ENCODE data around the gene TBC1D2B. TPM values are rescaled to one million over a fixed set of nuclear protein-coding genes. Genes with fewer than 3 reads are reported as not detected.
A peak's percentile ranks its signal among the peaks of the same experiment; 100 is the strongest.

TBC1D2B gene
- total RNA-seq, 1 donor from 2014 or later, result 11.9 TPM

- no peak for DNase-seq
- intact Hi-C loops (cut with micrococcal nuclease), result no loop called here
Observed at GRCh38 chr15:78060232-78060631, 17.3 kb downstream of the TBC1D2B start.

GRCh38 chr15:78059110-78059839, 18.2 kb downstream of the TBC1D2B start:
- DNase-seq (no peak), ATAC-seq (no peak)
- intact Hi-C loops (cut with micrococcal nuclease), result no loop called here

More at GRCh38 chr15:78060232-78060631, 17.3 kb downstream of the TBC1D2B start:
- no peak for ATAC-seq

GRCh38 chr15:78058401-78058935, 19.0 kb downstream of the TBC1D2B start:
- intact Hi-C loops (cut with micrococcal nuclease), result no loop called here
- no peak for ATAC-seq
- no peak for DNase-seq

- DNase-seq (no peak), ATAC-seq (no peak)
- intact Hi-C loops (cut with micrococcal nuclease), result no loop called here
Observed at GRCh38 chr15:78057803-78058202, 19.7 kb downstream of the TBC1D2B start.

GRCh38 chr15:78056714-78057269, 20.7 kb downstream of the TBC1D2B start:
- peak; percentile 86 for ATAC-seq
- intact Hi-C loops (cut with micrococcal nuclease), result no loop called here
- DNase-seq, result no peak

- peak; percentile 66 for ATAC-seq
- DNase-seq, result peak; percentile 57
- intact Hi-C loops (cut with micrococcal nuclease), result no loop called here
Observed at GRCh38 chr15:78055919-78056713, 21.4 kb downstream of the TBC1D2B start.

- ATAC-seq, result no peak
- intact Hi-C loops (cut with micrococcal nuclease), result no loop called here
- DNase-seq, result no peak
Observed at GRCh38 chr15:78054966-78055365, 22.5 kb downstream of the TBC1D2B start.

GRCh38 chr15:78054518-78054917, 23.0 kb downstream of the TBC1D2B start:
- ATAC-seq (no peak), DNase-seq (no peak)
- intact Hi-C loops (cut with micrococcal nuclease), result no loop called here

- intact Hi-C loops (cut with micrococcal nuclease), result no loop called here
- DNase-seq, result no peak
- ATAC-seq, result no peak
Observed at GRCh38 chr15:78052545-78052944, 25.0 kb downstream of the TBC1D2B start.

- intact Hi-C loops (cut with micrococcal nuclease), result no loop called here
- peak; percentile 50 for ATAC-seq
- peak; percentile 58 for DNase-seq
Observed at GRCh38 chr15:78052001-78052401, 25.5 kb downstream of the TBC1D2B start.

- intact Hi-C loops (cut with micrococcal nuclease), result no loop called here
- no peak for ATAC-seq
- DNase-seq, result no peak
Observed at GRCh38 chr15:78051596-78051995, 25.9 kb downstream of the TBC1D2B start.

- intact Hi-C loops (cut with micrococcal nuclease), result no loop called here
- no peak for ATAC-seq
Observed at GRCh38 chr15:78050826-78051225, 26.7 kb downstream of the TBC1D2B start.

GRCh38 chr15:78050441-78050809, 27.1 kb downstream of the TBC1D2B start:
- intact Hi-C loops (cut with micrococcal nuclease), result no loop called here
- DNase-seq, result no peak

More at GRCh38 chr15:78050826-78051225, 26.7 kb downstream of the TBC1D2B start:
- no peak for DNase-seq

GRCh38 chr15:78049691-78050440, 27.6 kb downstream of the TBC1D2B start:
- ATAC-seq, result no peak
- intact Hi-C loops (cut with micrococcal nuclease), result no loop called here

More at GRCh38 chr15:78050441-78050809, 27.1 kb downstream of the TBC1D2B start:
- ATAC-seq, result no peak

GRCh38 chr15:78048628-78048920, 28.9 kb downstream of the TBC1D2B start:
- ATAC-seq (peak; percentile 60), DNase-seq (peak; percentile 44)
- intact Hi-C loops (cut with micrococcal nuclease), result no loop called here

More at GRCh38 chr15:78049691-78050440, 27.6 kb downstream of the TBC1D2B start:
- DNase-seq, result no peak

GRCh38 chr15:78047761-78048627, 29.5 kb downstream of the TBC1D2B start:
- intact Hi-C loops (cut with micrococcal nuclease), result no loop called here
- no peak for DNase-seq
- ATAC-seq, result peak; percentile 78

GRCh38 chr15:78046796-78047341, 30.6 kb downstream of the TBC1D2B start:
- intact Hi-C loops (cut with micrococcal nuclease), result no loop called here

GRCh38 chr15:78045189-78045588, 32.3 kb downstream of the TBC1D2B start:
- DNase-seq, result no peak
- intact Hi-C loops (cut with micrococcal nuclease), result no loop called here

More at GRCh38 chr15:78046796-78047341, 30.6 kb downstream of the TBC1D2B start:
- DNase-seq (no peak), ATAC-seq (peak; percentile 16)

More at GRCh38 chr15:78045189-78045588, 32.3 kb downstream of the TBC1D2B start:
- ATAC-seq, result no peak

Data from left ventricle myocardium superior (tissue), 1 donor.